ENCODE data around the gene DNTT. TPM values are rescaled to one million over a fixed set of nuclear protein-coding genes. Genes with fewer than 3 reads are reported as not detected.

Gene DNTT
- total RNA-seq, 1 donor from 2014 or later: not detected

DNA sequence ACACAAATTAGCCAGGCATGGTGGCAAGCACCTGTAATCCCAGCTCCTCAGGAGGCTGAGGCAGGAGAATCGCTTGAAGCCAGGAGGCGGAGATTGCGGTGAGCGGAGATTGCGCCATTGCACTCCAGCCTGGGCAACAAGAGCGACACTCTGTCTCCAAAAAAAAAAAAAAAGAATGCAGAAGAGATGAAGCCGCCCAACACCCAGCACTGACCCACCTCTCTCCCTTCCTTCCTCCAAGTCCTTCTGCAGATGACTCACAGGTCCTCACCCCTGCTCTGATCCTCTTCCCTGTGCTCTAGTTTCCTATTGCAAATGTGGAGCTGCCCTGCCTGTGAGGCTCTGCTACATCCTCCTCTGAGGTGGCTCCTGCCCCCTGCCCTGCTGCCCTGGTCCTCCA is 76.6 kb downstream of the DNTT start:
- no peaks in the 10 kb centered on the region for H3K9me3 ChIP-seq (replicated peaks)
- H3K27me3 ChIP-seq (ENCODE audit: low read depth): no peaks in the 10 kb centered on the region
- TF ChIP-seq, protein P1, sequence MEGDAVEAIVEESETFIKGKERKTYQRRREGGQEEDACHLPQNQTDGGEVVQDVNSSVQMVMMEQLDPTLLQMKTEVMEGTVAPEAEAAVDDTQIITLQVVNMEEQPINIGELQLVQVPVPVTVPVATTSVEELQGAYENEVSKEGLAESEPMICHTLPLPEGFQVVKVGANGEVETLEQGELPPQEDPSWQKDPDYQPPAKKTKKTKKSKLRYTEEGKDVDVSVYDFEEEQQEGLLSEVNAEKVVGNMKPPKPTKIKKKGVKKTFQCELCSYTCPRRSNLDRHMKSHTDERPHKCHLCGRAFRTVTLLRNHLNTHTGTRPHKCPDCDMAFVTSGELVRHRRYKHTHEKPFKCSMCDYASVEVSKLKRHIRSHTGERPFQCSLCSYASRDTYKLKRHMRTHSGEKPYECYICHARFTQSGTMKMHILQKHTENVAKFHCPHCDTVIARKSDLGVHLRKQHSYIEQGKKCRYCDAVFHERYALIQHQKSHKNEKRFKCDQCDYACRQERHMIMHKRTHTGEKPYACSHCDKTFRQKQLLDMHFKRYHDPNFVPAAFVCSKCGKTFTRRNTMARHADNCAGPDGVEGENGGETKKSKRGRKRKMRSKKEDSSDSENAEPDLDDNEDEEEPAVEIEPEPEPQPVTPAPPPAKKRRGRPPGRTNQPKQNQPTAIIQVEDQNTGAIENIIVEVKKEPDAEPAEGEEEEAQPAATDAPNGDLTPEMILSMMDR (IDR thresholded peaks at IDR 0.05; ENCODE audit: borderline replicate concordance): no peak
- intact Hi-C loops (cut with micrococcal nuclease): no loop called here
- no peak for DNase-seq
- H3K4me1 ChIP-seq: peaks cover 24% of the 10 kb centered on the region
- H3K27ac ChIP-seq (replicated peaks): no peak overlapping the region
- H3K4me3 ChIP-seq: no peak overlapping the region
- H3K36me3 ChIP-seq: no peaks in the 10 kb centered on the region

DNA sequence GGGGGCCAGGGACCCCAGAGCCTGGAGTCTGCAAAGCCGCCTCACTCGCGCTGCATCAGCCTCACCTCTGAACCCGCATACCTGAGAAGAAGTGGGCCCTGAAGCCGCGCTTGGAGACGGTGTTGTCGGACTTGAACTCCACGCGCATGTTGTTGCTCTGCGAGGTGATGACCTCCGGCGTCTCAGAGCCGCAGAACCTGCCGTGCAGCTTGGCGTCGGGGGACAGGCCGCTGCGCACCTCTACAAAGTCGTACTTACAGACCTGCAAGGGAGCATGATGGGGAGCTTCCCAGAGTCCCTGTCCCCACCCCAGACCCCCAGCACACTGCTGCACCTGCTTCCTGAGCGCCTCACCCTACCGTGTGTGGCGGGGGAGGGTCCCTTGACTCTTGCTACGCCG is 80.3 kb downstream of the DNTT start:
- DNase-seq: no peak
- no peaks in the 10 kb centered on the region for H3K27me3 ChIP-seq (ENCODE audit: low read depth)
- TF ChIP-seq, protein P1 (IDR thresholded peaks at IDR 0.05; ENCODE audit: borderline replicate concordance): no peak
- no peak overlapping the region for H3K27ac ChIP-seq (replicated peaks)
- no peak overlapping the region for H3K4me3 ChIP-seq
- H3K4me1 ChIP-seq: peaks cover 1% of the 10 kb centered on the region
- H3K36me3 ChIP-seq: no peaks in the 10 kb centered on the region
- no peaks in the 10 kb centered on the region for H3K9me3 ChIP-seq (replicated peaks)
- intact Hi-C loops (cut with micrococcal nuclease): no loop called here

DNA sequence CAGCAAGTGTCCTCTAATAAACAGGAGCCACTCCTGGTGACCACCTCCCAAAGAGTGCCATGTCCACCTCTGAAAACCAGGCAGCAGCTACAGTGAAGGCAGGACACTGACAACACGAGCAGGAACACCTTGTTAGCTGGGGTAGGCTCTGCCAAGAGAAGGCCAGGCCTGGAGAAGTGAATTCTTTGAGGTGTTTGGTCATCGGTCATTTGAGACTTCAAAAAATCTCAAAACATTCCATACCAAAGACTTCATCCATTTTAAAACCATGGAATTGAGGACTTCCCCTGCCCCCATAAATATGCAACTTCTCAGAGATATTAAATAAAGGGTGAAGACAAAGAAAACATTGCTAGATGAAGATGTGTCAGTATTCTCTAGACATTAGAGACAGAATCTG is 82.9 kb downstream of the DNTT start:
- TF ChIP-seq, protein P1 (IDR thresholded peaks at IDR 0.05; ENCODE audit: borderline replicate concordance): no peak
- Histone ChIP-seq H3K36me3 (no peaks in the 10 kb centered on the region), H3K9me3 (replicated peaks) (no peaks in the 10 kb centered on the region), H3K27me3 (ENCODE audit: low read depth) (no peaks in the 10 kb centered on the region), H3K27ac (replicated peaks) (no peak overlapping the region), H3K4me1 (peaks cover 18% of the 10 kb centered on the region), H3K4me3 (no peak overlapping the region)
- DNase-seq: no peak
- intact Hi-C loops (cut with micrococcal nuclease): no loop called here

DNA sequence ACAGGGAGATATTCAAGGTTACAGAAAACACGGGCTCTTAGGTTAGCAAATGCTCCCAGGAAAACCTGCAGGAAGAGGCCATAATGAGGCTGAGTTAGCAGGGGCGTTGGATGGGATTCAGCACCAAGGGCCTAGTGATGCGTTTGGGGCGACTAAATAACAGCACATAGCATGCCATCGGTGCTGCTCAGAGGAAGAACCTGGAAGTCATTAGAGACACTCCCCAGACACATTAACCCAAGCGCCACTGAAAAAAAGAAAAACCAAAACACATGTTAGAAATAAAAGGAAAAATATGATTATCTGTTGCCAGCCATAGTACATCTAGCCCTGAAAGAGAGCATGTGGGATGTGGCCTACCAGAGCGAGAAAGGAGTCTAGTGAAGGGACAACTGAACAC is 83.4 kb downstream of the DNTT start:
- Histone ChIP-seq H3K4me3 (no peak overlapping the region), H3K36me3 (no peaks in the 10 kb centered on the region), H3K4me1 (peaks cover 18% of the 10 kb centered on the region), H3K9me3 (replicated peaks) (no peaks in the 10 kb centered on the region), H3K27me3 (ENCODE audit: low read depth) (no peaks in the 10 kb centered on the region), H3K27ac (replicated peaks) (no peak overlapping the region)
- DNase-seq: no peak
- intact Hi-C loops (cut with micrococcal nuclease): no loop called here
- TF ChIP-seq, protein P1 (IDR thresholded peaks at IDR 0.05; ENCODE audit: borderline replicate concordance): no peak

Other genes starting within 250 kb of the DNTT start
- gene ZNF518A, start 174.1 kb upstream of the DNTT start, total RNA-seq: 8.7 TPM
- gene BLNK, start 32.9 kb upstream of the DNTT start, total RNA-seq: 1.4 TPM
- not detected for gene OPALIN, start 54.6 kb downstream of the DNTT start, total RNA-seq
- 7.0 TPM for gene TLL2, start 209.5 kb downstream of the DNTT start, total RNA-seq

Measured in left ventricle myocardium inferior (tissue), 1 donor.